Neural cell (in vitro differentiated cells): ENCODE results near the gene LTO1. TPM values are rescaled to one million over a fixed set of nuclear protein-coding genes. Genes with fewer than 3 reads are reported as not detected.

ENCODE experiments used
- H2AFZ ChIP-seq: fragments of 200-600, 300-800 bp; sonication (generic), shearing (Covaris generic); 2 replicates; pipeline ENCODE4 v1.6.0; 2014; ENCODE audit warnings: low read depth, mild to moderate bottlenecking, antibody characterized with exemption, low read length, moderate library complexity
- H3F3A ChIP-seq: fragments of 200-600 bp; shearing (Covaris generic); 2 replicates; pipeline ENCODE4 v1.6.1; 2016; ENCODE audit warnings: mild to moderate bottlenecking, moderate library complexity, mixed read lengths, antibody characterized with exemption, low read length; ENCODE audit not compliant: insufficient read depth, poor library complexity, severe bottlenecking
- H3K27ac ChIP-seq: fragments of 200-600, 300-800 bp; sonication (generic), shearing (Covaris generic); 2 replicates; pipeline ENCODE4 v1.5.1; 2014; ENCODE audit warnings: mild to moderate bottlenecking, low read length, moderate library complexity
- H3K27me3 ChIP-seq: fragments of 300-800, 200-600 bp; sonication (generic), shearing (Covaris generic); 2 replicates; pipeline ENCODE4 v1.6.0; 2014; ENCODE audit warnings: mild to moderate bottlenecking, low read depth, low read length, moderate library complexity; ENCODE audit not compliant: insufficient read depth
- H3K36me3 ChIP-seq: fragments of 300-800, 200-600 bp; sonication (generic), shearing (Covaris generic); 2 replicates; pipeline ENCODE4 v1.5.1; 2014; ENCODE audit warnings: mild to moderate bottlenecking, antibody characterized with exemption, low read length, moderate library complexity; ENCODE audit not compliant: insufficient read depth
- H3K4me2 ChIP-seq: fragments of 300-800, 200-600 bp; sonication (generic), shearing (Covaris generic); 2 replicates; pipeline ENCODE4 v1.6.0; 2014; ENCODE audit warnings: mild to moderate bottlenecking, low read length
- H3K4me3 ChIP-seq: fragments of 300-800, 200-600 bp; sonication (generic), shearing (Covaris generic); 2 replicates; pipeline ENCODE4 v1.5.1; 2014; ENCODE audit warnings: mild to moderate bottlenecking, low read length, moderate library complexity
- H3K79me2 ChIP-seq: fragments of 200-600 bp; shearing (Covaris generic); replicated peaks from 2 replicates; pipeline ENCODE4 v1.6.0; 2014; ENCODE audit warnings: mild to moderate bottlenecking, low read length, moderate library complexity; ENCODE audit not compliant: insufficient read depth
- H3K9ac ChIP-seq: fragments of 300-800, 200-600 bp; sonication (generic), shearing (Covaris generic); 2 replicates; pipeline ENCODE4 v1.6.1; 2016; ENCODE audit warnings: mild to moderate bottlenecking, low read length, mixed read lengths
- H3K9me2 ChIP-seq: fragments of 200-600 bp; shearing (Covaris generic); 2 replicates; pipeline ENCODE4 v1.6.1; 2016; ENCODE audit warnings: mild to moderate bottlenecking, low read length, mixed read lengths; ENCODE audit not compliant: insufficient read depth
- H3K9me3 ChIP-seq: fragments of 200-600, 300-800 bp; sonication (generic), shearing (Covaris generic); 2 replicates; pipeline ENCODE4 v1.6.1; 2016; ENCODE audit warnings: mild to moderate bottlenecking, mixed run types, low read length, moderate library complexity, mixed read lengths
- H4K20me1 ChIP-seq: fragments of 200-600 bp; shearing (Covaris generic); 2 replicates; pipeline ENCODE4 v1.6.1; 2016; ENCODE audit warnings: mild to moderate bottlenecking, mixed run types; ENCODE audit not compliant: insufficient read depth
- EP300 ChIP-seq: fragments of 450-650 bp; conservative IDR thresholded peaks from 2 replicates; pipeline ENCODE4 v1.6.1; 2014; ENCODE audit warnings: antibody characterized with exemption, mild to moderate bottlenecking, moderate library complexity; ENCODE audit not compliant: poor library complexity, severe bottlenecking
- EZH2 ChIP-seq: fragments of 200-600, 300-800 bp; shearing (Covaris generic), sonication (generic); IDR thresholded peaks from 2 replicates; pipeline ENCODE4 v1.6.1; 2014; ENCODE audit warnings: antibody characterized with exemption, low read length, borderline replicate concordance, mild to moderate bottlenecking; ENCODE audit not compliant: insufficient read depth, poor library complexity, severe bottlenecking
- MXI1 ChIP-seq: fragments of 450-650 bp; conservative IDR thresholded peaks from 2 replicates; pipeline ENCODE4 v1.6.1; 2014; ENCODE audit warnings: antibody characterized with exemption, mild to moderate bottlenecking; ENCODE audit not compliant: poor library complexity, severe bottlenecking
- POLR2AphosphoS5 ChIP-seq: IDR thresholded peaks from 2 replicates; pipeline ENCODE4 v1.6.1; 2012
- RAD21 ChIP-seq: fragments of 450-650 bp; conservative IDR thresholded peaks from 2 replicates; pipeline ENCODE4 v1.6.1; 2014; ENCODE audit warnings: antibody characterized with exemption, mild to moderate bottlenecking, moderate library complexity
- SMC3 ChIP-seq: fragments of 450-650 bp; conservative IDR thresholded peaks from 2 replicates; pipeline ENCODE4 v1.6.1; 2014; ENCODE audit warnings: antibody characterized with exemption, mild to moderate bottlenecking, moderate library complexity; ENCODE audit not compliant: poor library complexity
- TAF1 ChIP-seq: IDR thresholded peaks from 2 replicates; pipeline ENCODE4 v1.6.1; 2012; ENCODE audit warnings: low read depth
- polyA plus RNA-seq: library from polyadenylated mRNA; depleted of rRNA; stranded (reverse); fragments of >200 nt; gene quantifications from 2 replicates; pipeline ENCODE4 v1.2.3, GENCODE V29; 2014
- TF ChIP-seq, protein P1 (sequence below): IDR thresholded peaks from 2 replicates; pipeline ENCODE4 v1.6.1; 2012; ENCODE audit warnings: borderline replicate concordance
- TF ChIP-seq, protein P2 (sequence below): fragments of 450-650 bp; IDR thresholded peaks from 2 replicates; pipeline ENCODE4 v1.5.1; 2014; ENCODE audit warnings: antibody characterized with exemption, mild to moderate bottlenecking, moderate library complexity; ENCODE audit not compliant: poor library complexity, severe bottlenecking

Gene LTO1
- polyA plus RNA-seq, 1 donor from 2014 or later = 44.4 TPM

DNA sequence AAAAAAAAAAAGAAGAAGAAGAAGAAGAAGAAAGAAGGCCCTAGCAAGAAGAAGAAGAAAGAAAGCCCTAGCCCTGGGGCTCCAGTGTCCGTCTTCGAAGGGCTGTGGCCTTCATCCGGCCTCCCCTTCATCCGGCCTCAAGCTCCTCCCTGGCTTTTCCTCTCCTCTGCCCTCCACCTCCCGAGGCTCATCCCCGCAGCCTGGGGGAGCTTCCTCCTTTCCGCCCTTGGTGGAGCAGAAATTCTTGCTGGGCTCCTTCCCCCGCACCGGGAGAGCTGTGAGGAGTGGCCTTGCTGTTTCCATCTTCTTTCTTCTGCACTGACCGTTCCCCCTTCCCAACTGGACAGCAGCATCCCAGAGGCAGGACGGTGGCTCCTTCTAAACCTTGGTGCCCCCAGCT lies 9.5 kb upstream of the LTO1 start:
- no peak overlapping the region for H3K4me3 ChIP-seq
- no peaks in the 10 kb centered on the region for H3K79me2 ChIP-seq
- TF ChIP-seq, protein P1, sequence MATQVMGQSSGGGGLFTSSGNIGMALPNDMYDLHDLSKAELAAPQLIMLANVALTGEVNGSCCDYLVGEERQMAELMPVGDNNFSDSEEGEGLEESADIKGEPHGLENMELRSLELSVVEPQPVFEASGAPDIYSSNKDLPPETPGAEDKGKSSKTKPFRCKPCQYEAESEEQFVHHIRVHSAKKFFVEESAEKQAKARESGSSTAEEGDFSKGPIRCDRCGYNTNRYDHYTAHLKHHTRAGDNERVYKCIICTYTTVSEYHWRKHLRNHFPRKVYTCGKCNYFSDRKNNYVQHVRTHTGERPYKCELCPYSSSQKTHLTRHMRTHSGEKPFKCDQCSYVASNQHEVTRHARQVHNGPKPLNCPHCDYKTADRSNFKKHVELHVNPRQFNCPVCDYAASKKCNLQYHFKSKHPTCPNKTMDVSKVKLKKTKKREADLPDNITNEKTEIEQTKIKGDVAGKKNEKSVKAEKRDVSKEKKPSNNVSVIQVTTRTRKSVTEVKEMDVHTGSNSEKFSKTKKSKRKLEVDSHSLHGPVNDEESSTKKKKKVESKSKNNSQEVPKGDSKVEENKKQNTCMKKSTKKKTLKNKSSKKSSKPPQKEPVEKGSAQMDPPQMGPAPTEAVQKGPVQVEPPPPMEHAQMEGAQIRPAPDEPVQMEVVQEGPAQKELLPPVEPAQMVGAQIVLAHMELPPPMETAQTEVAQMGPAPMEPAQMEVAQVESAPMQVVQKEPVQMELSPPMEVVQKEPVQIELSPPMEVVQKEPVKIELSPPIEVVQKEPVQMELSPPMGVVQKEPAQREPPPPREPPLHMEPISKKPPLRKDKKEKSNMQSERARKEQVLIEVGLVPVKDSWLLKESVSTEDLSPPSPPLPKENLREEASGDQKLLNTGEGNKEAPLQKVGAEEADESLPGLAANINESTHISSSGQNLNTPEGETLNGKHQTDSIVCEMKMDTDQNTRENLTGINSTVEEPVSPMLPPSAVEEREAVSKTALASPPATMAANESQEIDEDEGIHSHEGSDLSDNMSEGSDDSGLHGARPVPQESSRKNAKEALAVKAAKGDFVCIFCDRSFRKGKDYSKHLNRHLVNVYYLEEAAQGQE = no peak
- no peak for TF ChIP-seq RAD21
- no peak for TF ChIP-seq TAF1
- TF ChIP-seq MXI1 = no peak
- no peak for TF ChIP-seq SMC3
- TF ChIP-seq EP300 = no peak
- no peak for TF ChIP-seq POLR2AphosphoS5
- TF ChIP-seq, protein P2, sequence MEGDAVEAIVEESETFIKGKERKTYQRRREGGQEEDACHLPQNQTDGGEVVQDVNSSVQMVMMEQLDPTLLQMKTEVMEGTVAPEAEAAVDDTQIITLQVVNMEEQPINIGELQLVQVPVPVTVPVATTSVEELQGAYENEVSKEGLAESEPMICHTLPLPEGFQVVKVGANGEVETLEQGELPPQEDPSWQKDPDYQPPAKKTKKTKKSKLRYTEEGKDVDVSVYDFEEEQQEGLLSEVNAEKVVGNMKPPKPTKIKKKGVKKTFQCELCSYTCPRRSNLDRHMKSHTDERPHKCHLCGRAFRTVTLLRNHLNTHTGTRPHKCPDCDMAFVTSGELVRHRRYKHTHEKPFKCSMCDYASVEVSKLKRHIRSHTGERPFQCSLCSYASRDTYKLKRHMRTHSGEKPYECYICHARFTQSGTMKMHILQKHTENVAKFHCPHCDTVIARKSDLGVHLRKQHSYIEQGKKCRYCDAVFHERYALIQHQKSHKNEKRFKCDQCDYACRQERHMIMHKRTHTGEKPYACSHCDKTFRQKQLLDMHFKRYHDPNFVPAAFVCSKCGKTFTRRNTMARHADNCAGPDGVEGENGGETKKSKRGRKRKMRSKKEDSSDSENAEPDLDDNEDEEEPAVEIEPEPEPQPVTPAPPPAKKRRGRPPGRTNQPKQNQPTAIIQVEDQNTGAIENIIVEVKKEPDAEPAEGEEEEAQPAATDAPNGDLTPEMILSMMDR = no peak
- TF ChIP-seq EZH2 = no peak
- H3K9me3 ChIP-seq = no peaks in the 10 kb centered on the region
- H3F3A ChIP-seq = no peaks in the 10 kb centered on the region
- H3K36me3 ChIP-seq = no peaks in the 10 kb centered on the region
- H3K27ac ChIP-seq = no peak overlapping the region
- H3K9me2 ChIP-seq = no peaks in the 10 kb centered on the region
- no peak overlapping the region for H3K4me2 ChIP-seq
- H2AFZ ChIP-seq = no peak overlapping the region
- H4K20me1 ChIP-seq = no peaks in the 10 kb centered on the region
- no peak overlapping the region for H3K9ac ChIP-seq
- H3K27me3 ChIP-seq = peaks cover 5% of the 10 kb centered on the region

DNA sequence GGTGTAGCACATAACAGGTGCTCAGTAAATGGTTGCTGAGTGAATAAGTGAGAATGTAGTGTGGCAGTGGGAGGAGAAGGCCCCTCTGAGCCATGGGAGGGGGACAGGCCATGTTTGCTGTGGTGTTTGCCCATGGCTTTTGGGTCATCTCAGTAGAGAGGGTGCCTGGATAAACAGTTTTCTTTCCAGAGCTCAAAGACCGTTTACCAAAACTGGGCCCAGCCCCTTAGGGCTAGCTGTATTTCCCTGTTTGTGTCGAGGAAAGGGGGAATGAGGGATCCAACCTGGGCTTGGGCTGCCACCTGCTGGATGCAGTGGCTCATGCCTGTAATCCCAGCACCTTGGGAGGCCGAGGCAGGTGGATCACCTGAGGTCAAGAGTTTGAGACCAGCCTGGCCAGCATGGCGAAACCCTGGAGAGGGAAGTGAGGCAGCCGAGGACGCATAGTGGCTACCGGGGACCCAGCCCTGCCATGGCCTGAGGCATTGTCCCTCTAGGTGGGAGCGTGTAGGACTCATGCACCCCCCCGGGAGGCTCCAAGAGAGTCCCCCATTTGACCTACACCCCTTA lies 8.7 kb upstream of the LTO1 start:
- H3K27ac ChIP-seq = no peak overlapping the region
- H3K4me3 ChIP-seq = no peak overlapping the region
- no peaks in the 10 kb centered on the region for H3F3A ChIP-seq
- no peak overlapping the region for H2AFZ ChIP-seq
- H4K20me1 ChIP-seq = no peaks in the 10 kb centered on the region
- H3K9me3 ChIP-seq = no peaks in the 10 kb centered on the region
- H3K36me3 ChIP-seq = no peaks in the 10 kb centered on the region
- H3K79me2 ChIP-seq = no peaks in the 10 kb centered on the region
- H3K9ac ChIP-seq = no peak overlapping the region
- peaks cover 5% of the 10 kb centered on the region for H3K27me3 ChIP-seq
- H3K4me2 ChIP-seq = no peak overlapping the region
- H3K9me2 ChIP-seq = no peaks in the 10 kb centered on the region
- TF ChIP-seq SMC3 = no peak
- TF ChIP-seq EP300 = no peak
- TF ChIP-seq, protein P2 = no peak
- TF ChIP-seq, protein P1 = no peak
- no peak for TF ChIP-seq POLR2AphosphoS5
- no peak for TF ChIP-seq EZH2
- TF ChIP-seq MXI1 = no peak
- TF ChIP-seq RAD21 = no peak
- TF ChIP-seq TAF1 = no peak
